Measurements from ENCODE around the gene C17orf75. TPM values are rescaled to one million over a fixed set of nuclear protein-coding genes. Genes with fewer than 3 reads are reported as not detected.

Gene C17orf75
- total and polyA plus RNA-seq, 10 of the 15 experiments (the other 5 are each of a cell fraction or from before 2014, with no cell fraction given), result 21.7 to 53.0 (median 27.3) TPM

GRCh38 chr17:32298298-32298697, 43.7 kb downstream of the C17orf75 start:
- RAD21 ChIA-PET (ENCODE audit: unreplicated experiment), result interaction anchor here (0.7 kb wide), 1 partner anchor 397 kb away, joined by 3 read pairs; the partner anchor contains the start of gene UTP6

GRCh38 chr17:32297860-32298259, 44.1 kb downstream of the C17orf75 start:
- Histone ChIP-seq H3K27ac (ENCODE audit: control insufficient read depth, insufficient read depth) (no peak overlapping the region), H3K4me1 (ENCODE audit: control insufficient read depth, insufficient read depth, low read length) (peaks cover 4% of the 10 kb centered on the region), H3K27me3 (replicated peaks in 1 of 2; ENCODE audit: control insufficient read depth in 2 of 2, insufficient read depth in 2 of 2, low read length in 1 of 2) (peaks cover 0 to 2% of the 10 kb centered on the region in 2 experiments; a peak in 1 of 4 replicates), H3K36me3 (ENCODE audit: control insufficient read depth in 2 of 2, insufficient read depth in 2 of 2, low read length in 1 of 2) (no peaks in the 10 kb centered on the region), H3K9ac (ENCODE audit: control insufficient read depth, insufficient read depth, low read length) (no peak overlapping the region), H3K4me2 (ENCODE audit: control insufficient read depth, insufficient read depth) (no peak overlapping the region), H4K20me1 (ENCODE audit: control insufficient read depth, insufficient read depth) (no peaks in the 10 kb centered on the region; the same call in 1 of the 2 replicates), H3K9me3 (replicated peaks; ENCODE audit: control insufficient read depth, insufficient read depth, low read length) (no peaks in the 10 kb centered on the region), H2AFZ (ENCODE audit: control insufficient read depth, low read depth, low read length) (no peak overlapping the region), H3K4me3 (no peak overlapping the region), H3K79me2 (ENCODE audit: control insufficient read depth, insufficient read depth, low read length) (no peaks in the 10 kb centered on the region)
- in situ Hi-C loops (cut with MboI), result no loop called here
- ChIA-PET RAD21 (ENCODE audit: unreplicated experiment) (no interaction called here), CTCF (no interaction called here), POLR2A (no interaction called here), SMC1A (ENCODE audit: uncharacterized antibody, unreplicated experiment) (no interaction called here)
- intact Hi-C loops (cut with micrococcal nuclease; ENCODE audit: unreplicated experiment), result no loop called here
- 53% methylated on average over 6 of the region's 6 CpGs for WGBS (ENCODE audit: insufficient coverage, insufficient replicate concordance, low lambda C conversion rate, missing lambda C conversion rate)
- no peak for DNase-seq (ENCODE audit: low read depth, low spot score)
- FAIRE-seq, result no peak
- ATAC-seq, result no peak
- BruUV-seq (replicated peaks), result no TSS peak
- no peak for TF ChIP-seq SIX5 (IDR thresholded peaks at IDR 0.05; ENCODE audit: low read depth, low read length, severe bottlenecking)
- TF ChIP-seq NFXL1 (IDR thresholded peaks at IDR 0.05; ENCODE audit: borderline replicate concordance), result no peak
- no peak for TF ChIP-seq ZNF217 (IDR thresholded peaks at IDR 0.05)
- TF ChIP-seq, protein P1, sequence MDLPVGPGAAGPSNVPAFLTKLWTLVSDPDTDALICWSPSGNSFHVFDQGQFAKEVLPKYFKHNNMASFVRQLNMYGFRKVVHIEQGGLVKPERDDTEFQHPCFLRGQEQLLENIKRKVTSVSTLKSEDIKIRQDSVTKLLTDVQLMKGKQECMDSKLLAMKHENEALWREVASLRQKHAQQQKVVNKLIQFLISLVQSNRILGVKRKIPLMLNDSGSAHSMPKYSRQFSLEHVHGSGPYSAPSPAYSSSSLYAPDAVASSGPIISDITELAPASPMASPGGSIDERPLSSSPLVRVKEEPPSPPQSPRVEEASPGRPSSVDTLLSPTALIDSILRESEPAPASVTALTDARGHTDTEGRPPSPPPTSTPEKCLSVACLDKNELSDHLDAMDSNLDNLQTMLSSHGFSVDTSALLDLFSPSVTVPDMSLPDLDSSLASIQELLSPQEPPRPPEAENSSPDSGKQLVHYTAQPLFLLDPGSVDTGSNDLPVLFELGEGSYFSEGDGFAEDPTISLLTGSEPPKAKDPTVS (IDR thresholded peaks at IDR 0.05; ENCODE audit: low read depth, low read length), result no peak
- TF ChIP-seq JUND (IDR thresholded peaks at IDR 0.05; ENCODE audit: low read depth, low read length), result no peak
- TF ChIP-seq CREB1 (IDR thresholded peaks at IDR 0.05; ENCODE audit: low read depth), result no peak
- no peak for TF ChIP-seq CTCF (IDR thresholded peaks at IDR 0.05 in 2 of 3, conservative IDR thresholded peaks at IDR 0.05 in 1 of 3; ENCODE audit: control insufficient read depth in 2 of 3, extremely low read depth in 1 of 3, insufficient read depth in 1 of 3, low read depth in 3 of 3, low read length in 3 of 3)
- no peak for TF ChIP-seq PAX8 (IDR thresholded peaks at IDR 0.05)

More at GRCh38 chr17:32298298-32298697, 43.7 kb downstream of the C17orf75 start:
- ATAC-seq (no peak), FAIRE-seq (no peak), DNase-seq (ENCODE audit: low read depth, low spot score) (no peak)
- Histone ChIP-seq H3K4me2 (ENCODE audit: control insufficient read depth, insufficient read depth) (no peak overlapping the region), H3K27ac (ENCODE audit: control insufficient read depth, insufficient read depth) (no peak overlapping the region), H3K9me3 (replicated peaks; ENCODE audit: control insufficient read depth, insufficient read depth, low read length) (no peaks in the 10 kb centered on the region), H3K79me2 (ENCODE audit: control insufficient read depth, insufficient read depth, low read length) (no peaks in the 10 kb centered on the region), H3K36me3 (ENCODE audit: control insufficient read depth in 2 of 2, insufficient read depth in 2 of 2, low read length in 1 of 2) (no peaks in the 10 kb centered on the region), H4K20me1 (ENCODE audit: control insufficient read depth, insufficient read depth) (no peaks in the 10 kb centered on the region; the same call in 1 of the 2 replicates), H3K4me3 (no peak overlapping the region), H3K4me1 (ENCODE audit: control insufficient read depth, insufficient read depth, low read length) (no peaks in the 10 kb centered on the region), H3K9ac (ENCODE audit: control insufficient read depth, insufficient read depth, low read length) (no peak overlapping the region), H3K27me3 (replicated peaks in 1 of 2; ENCODE audit: control insufficient read depth in 2 of 2, insufficient read depth in 2 of 2, low read length in 1 of 2) (peaks cover 0 to 2% of the 10 kb centered on the region in 2 experiments; a peak in 1 of 4 replicates), H2AFZ (ENCODE audit: control insufficient read depth, low read depth, low read length) (no peak overlapping the region)
- ChIA-PET POLR2A (no interaction called here), CTCF (no interaction called here), SMC1A (ENCODE audit: uncharacterized antibody, unreplicated experiment) (no interaction called here)
- in situ Hi-C loops (cut with MboI) (no loop called here), intact Hi-C loops (cut with micrococcal nuclease; ENCODE audit: unreplicated experiment) (no loop called here)
- TF ChIP-seq ZBTB33 (IDR thresholded peaks at IDR 0.05), result no peak
- TF ChIP-seq MEF2A (IDR thresholded peaks at IDR 0.05; ENCODE audit: insufficient read depth, low read depth, low read length), result no peak
- TF ChIP-seq HDAC2 (IDR thresholded peaks at IDR 0.05), result no peak
- no peak for TF ChIP-seq KAT2A (conservative IDR thresholded peaks at IDR 0.05; ENCODE audit: control insufficient read depth, low read depth, low read length)
- BruUV-seq (replicated peaks), result no TSS peak
- whole genome bisulfite sequencing (ENCODE audit: insufficient coverage, insufficient replicate concordance, low lambda C conversion rate, missing lambda C conversion rate), result 21% methylated on average over 6 of the region's 6 CpGs
